Purkinje cell (primary cell): Measurements from ENCODE around the gene TSPAN13. TPM values are rescaled to one million over a fixed set of nuclear protein-coding genes. Genes with fewer than 3 reads are reported as not detected.

Experiments
- polyA plus RNA-seq: library from polyadenylated mRNA; unstranded; fragments of >200 nt; fragmentation: Nextera tagmentation; gene quantifications from 2 replicates; pipeline ENCODE4 v1.2.1, GENCODE V29; 2014

Gene TSPAN13
- 242 and 258 TPM in 2 replicates for polyA plus RNA-seq

DNA sequence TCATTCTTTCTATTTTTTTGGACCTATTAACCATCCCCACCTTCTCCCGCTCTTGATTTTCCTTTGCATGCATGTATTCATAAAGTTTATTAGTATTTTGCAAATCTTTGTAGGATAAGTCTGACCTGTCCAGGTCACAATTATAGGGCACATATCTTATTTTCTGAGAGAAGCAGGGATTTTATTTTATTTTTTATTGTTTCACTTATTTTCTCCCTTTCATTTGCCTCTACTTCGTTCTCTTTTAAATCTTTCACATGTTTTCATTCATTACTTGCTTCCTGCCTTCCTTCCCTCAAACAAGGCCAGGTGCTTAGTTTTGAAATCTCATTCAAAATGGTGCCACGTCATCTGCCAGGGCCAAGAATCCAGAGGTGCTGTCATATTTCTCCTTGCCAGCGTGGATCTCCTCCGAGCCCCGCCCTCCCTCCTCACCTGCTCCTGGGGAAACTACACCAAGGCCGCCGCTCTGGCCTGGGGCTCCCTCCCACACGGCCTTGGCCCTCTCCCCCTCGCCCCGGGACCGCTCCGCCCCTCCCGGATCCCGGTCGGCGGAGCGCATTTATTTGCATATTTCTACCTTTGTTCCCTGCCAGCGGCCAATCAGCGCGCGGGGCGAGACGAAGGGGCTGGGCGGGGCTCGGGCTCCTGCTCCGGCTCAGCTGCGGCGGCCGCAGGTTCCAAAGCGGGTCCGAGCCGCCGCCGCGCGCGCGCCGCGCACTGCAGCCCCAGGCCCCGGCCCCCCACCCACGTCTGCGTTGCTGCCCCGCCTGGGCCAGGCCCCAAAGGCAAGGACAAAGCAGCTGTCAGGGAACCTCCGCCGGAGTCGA, at the start of gene TSPAN13:
Gene TSPAN13 (plus strand): TSS at position 654 of the 830 bp plus-strand sequence. CDS start 213 bp downstream, outside the sequence.

DNA sequence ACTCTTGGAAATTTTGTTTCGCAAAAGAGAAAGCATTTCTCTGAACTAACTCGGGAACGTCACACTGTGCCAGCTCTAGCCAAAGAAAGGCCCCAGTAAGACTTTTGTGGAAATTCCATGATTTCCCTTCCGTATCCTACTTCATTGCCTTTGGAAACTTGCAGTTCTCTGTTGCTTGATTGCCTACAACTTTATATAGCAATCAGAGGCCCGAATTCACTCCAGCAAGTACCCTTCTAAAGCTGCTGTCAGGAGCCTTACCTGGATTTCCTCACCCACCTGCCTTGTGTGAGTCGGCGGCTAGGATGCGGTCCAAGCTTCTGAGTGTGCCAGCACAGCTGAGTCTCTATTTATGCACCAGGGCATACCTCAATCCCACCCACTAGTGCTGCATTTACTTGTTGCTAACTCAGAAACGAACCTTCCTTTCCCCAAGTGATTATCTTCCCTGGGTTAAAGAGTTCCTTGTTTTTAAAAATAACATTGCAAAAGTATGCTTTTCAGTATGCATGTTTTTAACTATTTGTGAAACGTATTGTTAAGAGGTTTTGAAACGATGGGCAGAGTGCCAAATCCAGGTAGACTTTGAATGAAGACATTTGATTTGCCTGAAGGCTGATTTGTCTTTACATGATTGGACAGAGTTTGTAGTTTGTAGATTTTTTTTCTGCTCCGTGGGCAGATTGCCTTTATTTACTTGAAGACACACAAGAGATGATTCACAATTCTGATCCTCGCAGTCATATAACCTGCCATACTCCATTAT, 51.3 kb downstream of the TSPAN13 start, which contains the start of gene AGR2:
Gene AGR2 (minus strand): TSS at position 326 of the 766 bp plus-strand sequence. CDS start 3,203 bp downstream, outside the sequence.

Other genes starting within 250 kb of the TSPAN13 start
- gene LRRC72, start 226.9 kb upstream of the TSPAN13 start, polyA plus RNA-seq: not detected in 2 replicates
- 59.9 and 66.4 TPM in 2 replicates for gene ANKMY2, start 108.0 kb upstream of the TSPAN13 start, polyA plus RNA-seq
- 33.9 and 55.2 TPM in 2 replicates for gene BZW2, start 107.6 kb upstream of the TSPAN13 start, polyA plus RNA-seq
- not detected in 2 replicates for gene AGR2, start 51.2 kb downstream of the TSPAN13 start, polyA plus RNA-seq
- gene AGR3, start 128.2 kb downstream of the TSPAN13 start, polyA plus RNA-seq: 5.3 and 7.4 TPM in 2 replicates